SH-SY5Y (cell line): ENCODE results near the gene GGA2.

Experiments
- GATA2 ChIP-seq: IDR thresholded peaks from 2 replicates; pipeline ENCODE4 v1.6.1; 2011; ENCODE audit warnings: mild to moderate bottlenecking, low read depth, low read length
- GATA3 ChIP-seq: IDR thresholded peaks from 2 replicates; pipeline ENCODE4 v1.6.1; 2011; ENCODE audit warnings: low read depth, mild to moderate bottlenecking, low read length, moderate library complexity

DNA sequence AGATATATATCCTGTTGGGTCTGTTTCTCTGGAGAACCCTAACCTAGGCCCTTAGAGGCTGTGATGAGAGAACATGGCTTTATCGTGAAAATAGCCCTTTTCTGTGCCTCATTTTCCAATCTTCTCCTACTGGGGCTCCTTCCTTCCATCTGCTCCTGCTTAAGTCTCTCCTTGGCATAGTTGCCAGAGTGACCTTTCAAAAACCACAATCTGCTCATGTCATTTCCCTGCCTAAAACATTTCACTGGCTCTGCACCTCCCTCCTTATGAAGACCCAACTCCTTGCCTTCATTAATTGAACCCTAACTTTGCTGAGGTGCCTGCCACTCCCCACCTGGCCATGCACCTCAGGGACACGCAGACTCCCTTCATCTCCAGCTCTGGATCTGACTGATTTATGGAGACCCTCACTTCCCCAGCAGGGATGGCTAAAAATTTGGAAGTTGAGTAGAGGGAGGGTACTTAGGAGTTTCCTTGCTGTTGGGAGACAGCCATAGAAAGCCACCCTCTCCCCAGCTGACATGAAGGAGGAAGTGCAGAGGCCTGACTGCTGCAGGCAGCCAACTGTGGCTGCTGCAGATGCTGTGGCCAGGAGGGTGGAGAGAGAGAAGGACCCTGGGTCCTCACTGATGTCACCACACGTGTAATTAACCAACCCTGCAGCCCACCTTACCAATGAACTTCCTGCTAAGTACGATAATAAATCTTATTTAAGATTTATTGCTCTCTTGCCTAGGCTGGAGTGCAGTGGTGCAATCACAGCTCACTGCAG lies 6.3 kb upstream of the GGA2 start:
- no peak for TF ChIP-seq GATA2
- TF ChIP-seq GATA3 = no peak
